HG02623 (cell line): ENCODE data around the gene TRIP6.

ENCODE experiments used
- ATAC-seq: cut with Tn5 transposase; IDR thresholded peaks from one replicate; pipeline ENCODE4 v1.9.1; 2021; ENCODE audit warnings: moderate library complexity; ENCODE audit not compliant: unreplicated experiment

The TRIP6 gene

GRCh38 chr7:100888988-100889750 lies 22.0 kb downstream of the TRIP6 start, which contains the start of gene UFSP1:
UFSP1 (minus strand) TSS chr7:100889715; CDS start chr7:100889271, 444 bp downstream.
- peak; percentile 15 for ATAC-seq

GRCh38 chr7:100890653-100891567 lies 23.7 kb downstream of the TRIP6 start:
- no peak for ATAC-seq

DNA sequence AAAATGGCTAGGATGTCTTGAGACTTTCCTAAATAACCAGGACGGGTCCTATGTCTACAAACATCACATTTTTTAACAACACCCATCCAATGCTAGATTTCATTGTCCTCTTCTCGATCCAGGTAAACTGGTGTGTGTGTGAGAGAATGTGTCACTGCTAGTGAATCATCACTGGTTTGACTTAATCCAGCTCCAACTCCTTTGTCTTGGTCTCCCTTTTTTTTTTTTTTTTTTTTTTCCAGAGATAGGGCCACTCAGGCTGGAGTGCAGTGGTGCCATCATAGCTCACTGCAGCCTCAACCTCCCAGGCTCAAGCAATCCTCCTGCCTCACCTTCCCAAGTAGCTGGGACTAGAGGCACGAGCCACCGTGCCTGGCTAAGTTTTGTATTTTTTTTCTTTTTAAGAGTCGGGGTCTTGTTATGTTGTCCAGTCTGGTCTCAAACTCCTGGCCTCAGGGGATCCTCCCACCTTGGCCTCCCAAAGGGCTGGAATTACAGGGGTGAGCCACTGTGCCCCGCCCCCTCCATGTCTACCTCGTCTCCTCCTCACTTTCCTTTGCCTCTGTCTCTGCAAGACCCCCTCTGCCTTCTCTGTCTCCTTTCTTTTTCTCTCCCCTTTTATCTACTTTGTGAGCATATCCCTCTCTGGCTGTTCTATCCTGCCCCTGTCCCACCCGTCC lies 24.5 kb downstream of the TRIP6 start:
- no peak for ATAC-seq

- no peak for ATAC-seq
Measured at GRCh38 chr7:100892364-100893317, 25.5 kb downstream of the TRIP6 start.

DNA sequence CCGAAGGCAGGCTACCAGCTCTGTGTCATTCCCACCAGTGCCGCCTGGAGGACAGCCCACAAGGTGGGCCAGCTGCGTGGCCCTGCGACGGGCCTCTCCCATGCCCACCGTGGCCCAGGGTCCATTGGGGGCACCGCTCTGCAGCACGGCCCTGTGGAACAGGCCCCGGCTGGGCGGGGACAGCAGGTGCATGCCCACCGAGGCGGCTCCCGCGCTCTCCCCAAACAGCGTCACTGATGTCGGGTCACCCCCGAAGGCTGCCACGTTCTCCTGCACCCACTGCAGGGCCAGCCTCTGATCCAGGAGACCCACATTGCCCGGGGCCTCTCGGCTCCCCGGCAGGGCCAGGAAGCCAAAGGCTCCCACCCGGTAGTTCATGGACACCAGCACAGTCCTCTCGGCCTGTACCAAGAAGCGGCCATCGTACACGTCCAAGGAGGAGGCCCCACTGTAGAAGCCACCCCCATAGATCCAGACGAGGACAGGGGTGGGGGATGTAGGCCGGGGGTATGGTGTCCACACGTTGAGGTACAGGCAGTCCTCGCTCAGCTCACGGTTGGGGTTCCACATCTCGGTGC lies 26.2 kb downstream of the TRIP6 start:
- ATAC-seq = no peak

- no peak for ATAC-seq
Measured at GRCh38 chr7:100893910-100894721, 26.9 kb downstream of the TRIP6 start.

DNA sequence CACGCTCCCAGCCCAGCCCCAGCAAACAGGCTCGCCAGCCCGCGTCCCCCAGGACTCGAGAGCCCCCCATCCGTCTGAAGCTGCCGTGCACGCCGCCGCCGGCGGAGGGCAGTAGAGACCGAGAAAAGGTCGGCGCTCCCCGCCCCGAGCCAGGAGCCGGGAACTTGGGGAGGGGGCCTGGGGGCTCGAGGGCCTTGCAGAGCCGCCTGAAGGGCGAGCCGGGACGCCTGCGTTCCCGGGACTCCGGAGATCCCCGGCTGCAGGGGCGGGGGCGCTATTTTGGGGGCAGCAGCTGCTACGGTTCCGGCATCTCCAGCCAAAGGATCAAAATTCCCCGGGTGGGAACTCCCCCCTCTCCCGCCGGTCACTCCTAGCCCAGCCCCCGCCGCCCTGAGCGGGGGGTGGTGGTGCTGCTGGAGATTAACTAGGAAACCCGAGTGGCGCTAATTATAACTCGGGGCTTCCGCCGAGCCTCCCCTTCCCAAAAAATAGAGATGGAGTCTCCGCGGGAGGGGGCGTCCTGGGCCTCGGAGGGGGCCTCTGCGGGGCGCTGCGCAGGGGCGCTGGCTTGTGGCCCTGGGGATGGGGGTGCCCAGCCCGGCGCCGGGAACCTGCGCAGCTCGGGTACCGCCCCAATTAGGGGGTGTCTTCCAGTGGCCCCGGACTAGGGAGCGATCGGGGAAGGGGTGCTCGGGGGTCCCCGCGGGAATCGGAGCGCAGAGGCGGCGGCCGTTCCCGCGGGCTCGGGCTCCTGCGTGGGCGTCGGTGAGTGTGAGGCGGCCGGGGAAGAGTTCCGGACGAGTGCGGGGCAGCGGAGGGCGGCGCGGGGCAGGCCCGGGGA lies 27.9 kb downstream of the TRIP6 start:
- no peak for ATAC-seq

DNA sequence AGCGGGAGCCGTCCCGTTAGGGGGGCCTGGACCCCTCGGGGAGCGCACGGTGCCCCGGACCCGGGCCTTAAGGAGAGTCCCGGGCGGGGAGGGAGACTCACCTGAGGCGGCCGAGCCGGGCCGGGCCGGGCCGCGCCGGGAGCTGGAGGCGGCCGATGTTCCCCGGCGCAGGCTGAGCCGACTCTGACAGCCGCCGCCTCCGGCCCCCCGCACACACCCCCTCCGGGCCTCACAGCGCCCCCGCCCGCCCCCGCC lies 28.4 kb downstream of the TRIP6 start, which contains the start of gene ACHE:
Gene ACHE, minus strand, starts transcription at position 188 of the 255 bp plus-strand sequence. CDS start 1,656 bp downstream, outside the sequence.
- ATAC-seq = no peak

DNA sequence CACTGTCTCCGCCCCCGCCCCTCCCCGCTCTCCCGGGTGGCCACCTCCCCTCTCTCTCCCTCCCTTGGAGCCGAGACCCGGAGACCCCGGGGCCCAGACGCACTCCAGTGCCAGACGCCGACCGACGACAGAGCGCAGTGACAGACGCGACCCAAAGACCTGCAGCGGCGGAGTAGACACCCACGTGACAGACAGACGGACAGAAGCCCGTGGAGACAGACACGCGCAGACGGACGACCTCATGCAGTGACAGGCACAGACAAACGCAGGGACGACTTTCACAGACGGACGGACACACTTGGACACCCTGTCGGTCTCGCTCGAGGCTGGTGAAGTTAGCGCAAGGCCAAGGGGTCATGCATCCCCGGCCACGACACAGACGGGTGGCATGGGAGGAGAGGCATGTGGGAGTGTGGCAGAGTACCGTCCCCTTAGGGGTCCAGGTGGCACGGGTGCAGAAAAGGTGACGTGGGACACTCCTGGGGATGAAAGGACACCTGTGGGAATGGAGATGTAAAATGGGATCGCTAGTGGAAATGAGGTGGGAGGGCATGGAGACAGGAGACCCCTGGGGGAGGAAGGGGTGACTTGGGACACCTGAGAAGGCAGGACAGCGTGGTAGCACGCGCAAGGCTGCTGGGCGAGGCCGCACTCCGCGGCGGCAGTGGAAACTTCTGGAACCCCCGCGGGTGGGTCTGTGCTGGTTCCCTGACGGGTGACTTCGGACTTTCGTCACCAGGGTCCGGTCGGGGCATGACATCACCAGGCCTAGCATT lies 29.0 kb downstream of the TRIP6 start:
- ATAC-seq = no peak

DNA sequence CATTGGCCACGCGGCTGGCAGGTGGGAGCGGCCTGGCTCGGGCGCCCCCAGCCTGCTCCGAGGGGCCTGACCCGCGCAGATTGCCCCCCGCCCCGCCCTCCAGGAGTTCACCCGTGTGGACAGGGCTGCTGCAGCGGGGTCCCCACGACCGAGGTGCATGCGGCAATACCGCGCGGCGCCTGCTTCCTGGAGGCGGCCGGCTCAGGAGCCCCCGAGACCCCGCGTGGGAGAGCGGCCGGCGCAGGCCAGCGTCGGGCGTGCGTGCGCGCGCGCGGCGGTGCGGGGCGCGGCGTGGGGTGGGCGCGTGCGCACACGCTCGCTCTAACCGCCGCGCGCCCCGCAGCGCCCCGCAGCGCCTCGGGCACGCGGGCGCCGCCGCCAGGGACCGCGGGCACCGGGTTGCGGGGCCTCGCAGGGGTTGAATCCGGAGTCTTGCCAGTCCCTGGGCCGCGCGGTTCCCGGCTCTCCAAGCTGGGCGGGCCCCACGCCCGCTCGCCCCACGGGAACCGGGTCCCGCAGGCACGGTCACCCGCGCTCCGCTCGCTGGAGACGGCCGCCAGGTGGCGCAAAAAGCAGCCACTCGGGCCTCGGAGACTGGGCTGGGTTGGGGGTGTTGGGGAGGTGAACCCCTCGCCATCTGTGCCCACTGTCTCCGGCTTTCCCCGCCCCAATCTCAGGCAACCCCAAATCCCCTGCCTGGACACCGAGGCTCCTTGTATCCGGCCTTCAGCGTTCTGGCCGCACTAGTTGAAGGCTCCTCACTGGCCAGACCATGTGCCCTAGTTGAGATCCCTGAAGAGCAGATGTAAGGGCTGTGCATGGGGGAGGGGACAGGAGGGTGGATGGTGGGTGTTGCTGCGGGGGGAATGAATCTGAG lies 29.8 kb downstream of the TRIP6 start:
- ATAC-seq = no peak

DNA sequence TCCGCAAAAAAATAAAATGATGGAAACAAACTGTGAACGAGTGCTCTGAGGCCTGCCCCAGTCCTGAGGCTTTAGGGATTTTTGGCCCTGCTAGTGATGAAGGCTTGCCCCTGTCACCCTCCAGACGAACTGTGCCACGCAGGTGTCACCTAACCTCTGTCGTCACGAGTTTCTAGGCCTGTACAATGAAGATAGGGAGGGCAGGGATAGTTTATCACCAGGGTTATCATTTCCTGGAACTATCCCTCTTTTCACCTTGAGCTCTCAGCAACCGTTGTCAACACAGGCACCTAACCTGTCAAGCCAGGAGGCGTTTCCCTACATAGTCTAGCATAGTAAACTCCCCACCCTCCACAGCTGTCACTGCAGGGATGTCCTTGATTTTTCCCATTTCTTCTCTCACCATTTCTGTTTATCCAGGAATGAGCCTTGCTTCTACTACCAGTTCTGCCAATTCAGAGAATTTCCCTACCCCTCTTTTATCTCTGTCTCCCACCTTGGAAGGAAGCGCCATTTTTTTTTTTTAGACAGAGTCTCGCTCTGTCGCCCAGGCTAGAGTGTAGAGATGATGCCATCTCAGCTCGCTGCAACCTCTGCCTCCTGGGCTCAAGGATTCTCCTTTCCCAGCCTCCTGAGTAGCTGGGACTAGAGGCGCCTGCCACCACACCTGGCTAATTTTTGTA lies 30.7 kb downstream of the TRIP6 start:
- no peak for ATAC-seq

- no peak for ATAC-seq
Measured at GRCh38 chr7:100899432-100899831, 32.2 kb downstream of the TRIP6 start.

DNA sequence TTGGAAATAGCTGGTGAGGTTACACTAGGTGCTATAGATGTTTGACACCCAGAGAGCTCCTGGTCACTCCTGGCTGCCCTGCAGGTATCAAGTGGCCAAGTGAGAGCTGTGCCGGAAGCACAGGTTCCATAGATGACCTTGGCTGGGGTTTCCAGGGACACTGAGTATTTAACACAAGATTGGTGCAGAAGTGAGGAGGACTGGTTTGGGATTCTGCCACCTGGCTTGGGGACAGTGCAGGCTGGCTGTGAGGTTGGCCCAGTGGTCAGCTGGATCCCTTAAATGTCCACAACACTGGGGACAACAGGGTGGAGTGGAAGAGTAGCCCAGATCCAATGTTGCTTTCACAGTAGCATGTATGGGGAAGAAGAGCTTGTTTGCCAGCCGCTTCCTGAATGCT lies 33.8 kb downstream of the TRIP6 start:
- ATAC-seq = no peak

- no peak for ATAC-seq
Measured at GRCh38 chr7:100901921-100902332, 34.7 kb downstream of the TRIP6 start.

- ATAC-seq = no peak
Measured at GRCh38 chr7:100902638-100903037, 35.5 kb downstream of the TRIP6 start.

GRCh38 chr7:100908512-100908911 lies 41.3 kb downstream of the TRIP6 start:
- ATAC-seq = no peak
